Stimulated activated naive B cell treated with anti-CD40 and anti-IgM and Interleukin-4, amounts not matched to agents 10 μg/mL and 1 μg/mL and 100 μg/mL, for 72 hours (primary cell): ENCODE results near the gene CCDC33.

ENCODE experiments used
- ATAC-seq, 2 donors: fragments of 150-1000 bp; cut with Tn5 transposase; replicated peaks; 2 replicates each; pipeline ENCODE4 v1.10.0; 2021; ENCODE audit warnings: moderate library complexity in 1 of 2
- DNase-seq: peaks from one replicate; pipeline ENCODE4 v3.0.0; 2021
- H3K27ac Mint-ChIP-seq: one replicate; pipeline ENCODE4 v1.8.0; 2022; ENCODE audit warnings: mild to moderate bottlenecking, mixed read lengths
- H3K27me3 Mint-ChIP-seq, 2 donors: one replicate each; pipeline ENCODE4 v1.8.0; 2022; ENCODE audit warnings: mixed read lengths in 2 of 2
- H3K36me3 Mint-ChIP-seq, 2 donors: one replicate each; pipeline ENCODE4 v1.8.0; 2022; ENCODE audit warnings: mixed read lengths in 2 of 2, mild to moderate bottlenecking in 1 of 2
- H3K4me1 Mint-ChIP-seq, 2 donors: one replicate each; pipeline ENCODE4 v1.8.0; 2022; ENCODE audit warnings: mixed read lengths in 2 of 2, mild to moderate bottlenecking in 1 of 2
- H3K4me3 Mint-ChIP-seq, 2 donors: one replicate each; pipeline ENCODE4 v1.8.0; 2022; ENCODE audit warnings: mild to moderate bottlenecking in 2 of 2, mixed read lengths in 2 of 2, moderate library complexity in 1 of 2
- H3K9me3 Mint-ChIP-seq, 2 donors: one replicate each; pipeline ENCODE4 v1.8.0; 2022; ENCODE audit warnings: mixed read lengths in 2 of 2, mild to moderate bottlenecking in 1 of 2

CCDC33 gene

GRCh38 chr15:74336061-74337005 is 100.2 kb downstream of the CCDC33 start:
- ATAC-seq (no peak), DNase-seq (no peak)
- Mint-ChIP-seq H3K4me3 (no peak overlapping the region), H3K36me3 (no peaks in the 10 kb centered on the region), H3K27ac (no peak overlapping the region), H3K27me3 (peaks cover 13 to 17% of the 10 kb centered on the region in 2 donors), H3K9me3 (peaks cover 0 to 6% of the 10 kb centered on the region in 2 donors), H3K4me1 (no peaks in the 10 kb centered on the region)

DNA sequence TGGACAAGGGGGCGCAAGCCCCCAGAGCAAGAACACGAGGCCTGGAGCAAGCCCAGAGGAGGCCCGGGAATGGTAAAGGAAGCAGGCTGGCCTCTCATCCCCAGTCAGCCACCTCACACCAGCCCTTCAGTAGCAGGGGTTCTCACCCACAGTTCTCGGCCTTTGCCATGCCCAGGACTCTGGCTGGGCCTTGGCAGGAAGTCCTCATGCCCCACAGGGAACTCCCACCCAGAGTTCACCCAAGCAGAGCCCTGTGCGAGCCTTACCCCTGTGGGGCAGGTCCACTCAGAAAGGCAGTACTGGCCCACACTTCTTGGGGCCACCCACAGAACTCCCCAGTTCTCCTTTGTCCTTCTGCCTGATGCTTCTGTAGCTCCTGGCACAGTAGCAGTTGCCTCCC is 101.0 kb downstream of the CCDC33 start:
- no peak overlapping the region for H3K27ac Mint-ChIP-seq
- DNase-seq (no peak), ATAC-seq (no peak)
- H3K27me3 Mint-ChIP-seq, result peaks cover 13 to 17% of the 10 kb centered on the region in 2 donors
- peaks cover 0 to 6% of the 10 kb centered on the region in 2 donors for H3K9me3 Mint-ChIP-seq
- no peaks in the 10 kb centered on the region for H3K4me1 Mint-ChIP-seq
- H3K36me3 Mint-ChIP-seq, result no peaks in the 10 kb centered on the region
- H3K4me3 Mint-ChIP-seq, result no peak overlapping the region

- Mint-ChIP-seq H3K27me3 (peaks cover 13 to 17% of the 10 kb centered on the region in 2 donors), H3K36me3 (no peaks in the 10 kb centered on the region), H3K4me3 (no peak overlapping the region), H3K4me1 (no peaks in the 10 kb centered on the region), H3K27ac (no peak overlapping the region), H3K9me3 (peaks cover 0 to 6% of the 10 kb centered on the region in 2 donors)
- no peak for DNase-seq
- no peak for ATAC-seq
Measured at GRCh38 chr15:74337607-74338211, 101.6 kb downstream of the CCDC33 start.

- Mint-ChIP-seq H3K36me3 (no peaks in the 10 kb centered on the region), H3K4me3 (no peak overlapping the region), H3K4me1 (no peaks in the 10 kb centered on the region), H3K9me3 (peaks cover 0 to 6% of the 10 kb centered on the region in 2 donors), H3K27me3 (peaks cover 13 to 21% of the 10 kb centered on the region in 2 donors), H3K27ac (no peak overlapping the region)
- no peak for ATAC-seq
- DNase-seq, result no peak
Measured at GRCh38 chr15:74338676-74339075, 102.5 kb downstream of the CCDC33 start.

- Mint-ChIP-seq H3K27me3 (peaks cover 7 to 17% of the 10 kb centered on the region in 2 donors), H3K4me1 (no peaks in the 10 kb centered on the region), H3K27ac (no peak overlapping the region), H3K4me3 (no peak overlapping the region), H3K9me3 (peaks cover 0 to under 1% of the 10 kb centered on the region in 2 donors), H3K36me3 (no peaks in the 10 kb centered on the region)
- DNase-seq, result no peak
- ATAC-seq, result no peak
Measured at GRCh38 chr15:74339371-74339770, 103.2 kb downstream of the CCDC33 start.

DNA sequence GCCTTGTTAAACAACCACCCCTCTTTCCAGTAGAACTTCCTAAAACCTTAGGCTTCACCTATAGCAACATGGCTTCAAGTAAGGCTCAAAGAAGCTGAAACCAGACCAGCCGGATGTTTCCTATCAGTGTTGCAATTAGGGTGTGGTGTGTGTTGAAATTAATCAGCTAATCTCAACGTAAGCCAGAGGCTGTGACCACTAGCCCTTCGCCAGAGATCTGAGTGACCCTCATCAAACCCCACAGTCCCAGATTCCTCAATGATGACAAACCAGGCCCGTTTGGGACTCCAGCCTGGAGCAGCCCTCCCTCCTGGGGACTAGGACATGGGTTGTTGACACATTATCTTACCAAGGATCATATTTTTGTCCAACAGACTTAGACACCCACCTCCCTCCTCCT is 104.0 kb downstream of the CCDC33 start:
- DNase-seq (no peak), ATAC-seq (no peak)
- H3K27ac Mint-ChIP-seq, result no peak overlapping the region
- H3K4me3 Mint-ChIP-seq, result no peak overlapping the region
- peaks cover 6 to 16% of the 10 kb centered on the region in 2 donors for H3K27me3 Mint-ChIP-seq
- H3K4me1 Mint-ChIP-seq, result no peaks in the 10 kb centered on the region
- H3K9me3 Mint-ChIP-seq, result no peaks in the 10 kb centered on the region
- no peaks in the 10 kb centered on the region for H3K36me3 Mint-ChIP-seq

- Mint-ChIP-seq H3K9me3 (no peaks in the 10 kb centered on the region), H3K27ac (no peak overlapping the region), H3K27me3 (peaks cover 13 to 26% of the 10 kb centered on the region in 2 donors), H3K4me1 (peaks cover 0 to 1% of the 10 kb centered on the region in 2 donors), H3K36me3 (no peaks in the 10 kb centered on the region), H3K4me3 (no peak overlapping the region)
- no peak for ATAC-seq
- no peak for DNase-seq
Measured at GRCh38 chr15:74343127-74343796, 107.1 kb downstream of the CCDC33 start.

GRCh38 chr15:74343797-74344127 is 107.6 kb downstream of the CCDC33 start:
- DNase-seq (no peak), ATAC-seq (no peak)
- peaks cover 0 to 1% of the 10 kb centered on the region in 2 donors for H3K4me1 Mint-ChIP-seq
- no peak overlapping the region for H3K4me3 Mint-ChIP-seq
- no peak overlapping the region for H3K27ac Mint-ChIP-seq
- no peaks in the 10 kb centered on the region for H3K36me3 Mint-ChIP-seq
- H3K27me3 Mint-ChIP-seq, result peaks cover 13 to 26% of the 10 kb centered on the region in 2 donors
- no peaks in the 10 kb centered on the region for H3K9me3 Mint-ChIP-seq

- DNase-seq (no peak), ATAC-seq (no peak)
- Mint-ChIP-seq H3K36me3 (no peaks in the 10 kb centered on the region), H3K9me3 (no peaks in the 10 kb centered on the region), H3K4me3 (no peak overlapping the region), H3K4me1 (peaks cover 0 to 4% of the 10 kb centered on the region in 2 donors), H3K27ac (no peak overlapping the region), H3K27me3 (peaks cover 13 to 22% of the 10 kb centered on the region in 2 donors)
Measured at GRCh38 chr15:74345051-74345450, 108.9 kb downstream of the CCDC33 start.

DNA sequence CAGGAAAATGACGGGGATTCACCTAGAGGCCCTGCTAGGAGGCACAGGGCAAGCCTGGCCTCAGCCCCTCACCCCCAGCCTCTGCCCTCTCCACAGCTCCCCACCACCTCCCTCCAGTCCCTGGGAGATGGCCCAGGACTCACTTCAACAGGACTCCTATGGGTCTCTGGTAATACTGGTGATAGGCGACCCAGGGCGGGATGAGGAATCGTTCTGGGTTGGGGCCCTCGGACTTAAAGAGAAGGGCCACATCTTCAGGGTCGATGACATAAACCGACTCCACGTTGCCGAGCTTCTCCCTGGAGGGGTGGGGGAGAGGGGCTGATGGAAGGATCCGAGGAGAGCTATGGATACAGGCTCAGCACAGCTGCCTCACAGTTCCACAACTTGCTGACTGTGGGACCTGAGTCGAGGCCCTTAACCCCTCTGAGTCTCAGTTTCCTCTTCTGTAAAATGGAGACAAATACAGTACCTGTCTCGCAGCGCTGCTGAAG is 111.7 kb downstream of the CCDC33 start:
- Mint-ChIP-seq H3K27ac (no peak overlapping the region), H3K9me3 (no peaks in the 10 kb centered on the region), H3K4me3 (no peak overlapping the region), H3K4me1 (peaks cover 0 to 4% of the 10 kb centered on the region in 2 donors), H3K27me3 (peaks cover 18 to 21% of the 10 kb centered on the region in 2 donors), H3K36me3 (no peaks in the 10 kb centered on the region)
- DNase-seq (no peak), ATAC-seq (no peak)

DNA sequence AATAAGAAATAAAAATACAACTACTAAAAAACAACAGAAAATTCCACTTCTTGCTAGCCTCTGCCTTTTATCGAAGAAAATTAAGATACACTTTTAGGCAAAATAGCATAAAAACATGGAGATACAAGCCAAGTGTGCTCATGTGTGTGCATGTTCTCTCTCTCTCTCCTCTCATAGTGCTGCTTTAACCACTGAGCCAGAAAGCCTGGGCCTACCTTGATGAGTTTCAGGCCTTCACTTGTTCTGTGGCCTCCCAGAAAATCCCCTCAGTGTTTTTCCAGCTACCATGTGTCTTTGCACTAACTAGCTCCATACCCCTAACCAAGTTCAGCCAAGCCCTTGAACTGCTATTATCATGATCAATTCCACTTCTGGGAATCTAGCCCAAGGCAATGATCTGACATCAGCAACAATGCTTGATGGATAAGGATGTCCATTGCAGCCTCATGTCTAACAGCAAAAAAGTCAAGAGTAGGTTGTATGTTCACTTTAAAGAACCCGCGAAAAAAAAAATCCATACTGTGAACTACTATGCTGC is 113.2 kb downstream of the CCDC33 start:
- ATAC-seq (no peak), DNase-seq (no peak)
- H3K27ac Mint-ChIP-seq, result no peak overlapping the region
- peaks cover under 1 to 2% of the 10 kb centered on the region in 2 donors for H3K9me3 Mint-ChIP-seq
- H3K27me3 Mint-ChIP-seq, result peaks cover 11 to 23% of the 10 kb centered on the region in 2 donors
- peaks cover 1 to 2% of the 10 kb centered on the region in 2 donors for H3K36me3 Mint-ChIP-seq
- H3K4me3 Mint-ChIP-seq, result no peak overlapping the region
- peaks cover 0 to 4% of the 10 kb centered on the region in 2 donors for H3K4me1 Mint-ChIP-seq

DNA sequence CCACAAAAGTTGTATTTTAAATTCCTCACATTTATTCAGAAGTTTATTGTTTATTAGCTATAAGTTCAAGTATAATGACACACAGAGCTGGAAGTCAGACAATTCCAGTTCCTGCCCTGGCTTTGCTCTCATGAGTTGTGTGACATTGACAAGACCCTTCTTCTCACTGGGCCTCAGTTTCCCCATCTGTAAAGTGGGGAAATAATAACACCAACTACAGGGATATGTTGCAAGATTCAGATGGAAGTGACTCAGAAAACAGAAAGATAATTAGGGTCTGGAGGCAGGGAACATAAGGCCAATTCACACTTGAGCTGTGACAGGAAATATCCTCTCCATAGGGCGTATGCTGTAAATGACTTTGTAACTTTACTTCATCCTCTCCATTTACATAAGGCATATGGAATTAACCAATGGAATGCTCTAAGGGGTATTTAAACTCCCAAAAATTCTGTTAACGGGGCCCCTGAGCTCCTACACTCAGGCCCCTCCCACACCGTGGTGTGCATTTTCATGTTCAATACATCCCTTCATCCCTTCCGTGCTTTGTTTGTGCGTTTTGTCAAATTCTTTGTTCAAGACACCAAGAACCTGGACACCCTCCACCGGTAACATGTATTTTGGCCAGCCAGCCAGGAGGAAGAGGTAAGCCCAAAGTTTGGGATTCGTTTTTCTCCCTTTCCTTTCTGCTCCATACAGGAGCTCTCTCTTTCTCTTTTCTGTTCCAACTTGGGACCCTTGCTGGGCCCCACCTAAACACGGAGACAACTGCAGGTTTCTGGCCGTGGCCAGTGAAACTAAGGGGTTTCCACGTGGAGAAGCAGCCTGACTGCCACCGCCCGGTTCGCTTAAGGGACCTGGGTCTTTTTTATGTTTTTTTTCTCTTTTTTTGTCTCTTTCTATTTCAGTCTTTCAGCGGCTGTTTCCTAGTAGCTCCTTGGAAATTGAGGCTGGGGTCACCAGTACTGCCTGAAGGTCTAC is 114.5 kb downstream of the CCDC33 start:
- no peak overlapping the region for H3K27ac Mint-ChIP-seq
- H3K4me1 Mint-ChIP-seq, result peaks cover 0 to 2% of the 10 kb centered on the region in 2 donors
- H3K36me3 Mint-ChIP-seq, result peaks cover 6 to 12% of the 10 kb centered on the region in 2 donors
- peaks cover 20 to 30% of the 10 kb centered on the region in 2 donors for H3K27me3 Mint-ChIP-seq
- ATAC-seq, result no peak
- no peak for DNase-seq
- no peak overlapping the region for H3K4me3 Mint-ChIP-seq
- H3K9me3 Mint-ChIP-seq, result peaks cover 9 to 14% of the 10 kb centered on the region in 2 donors

- H3K36me3 Mint-ChIP-seq, result peaks cover 6 to 12% of the 10 kb centered on the region in 2 donors
- peaks cover 19 to 31% of the 10 kb centered on the region in 2 donors for H3K27me3 Mint-ChIP-seq
- peaks cover 9 to 14% of the 10 kb centered on the region in 2 donors for H3K9me3 Mint-ChIP-seq
- H3K4me1 Mint-ChIP-seq, result peaks cover 0 to 2% of the 10 kb centered on the region in 2 donors
- no peak for ATAC-seq
- DNase-seq, result no peak
- no peak overlapping the region for H3K27ac Mint-ChIP-seq
- H3K4me3 Mint-ChIP-seq, result no peak overlapping the region
Measured at GRCh38 chr15:74351670-74352069, 115.5 kb downstream of the CCDC33 start.
